Measurements from ENCODE around the gene FMO2.

DNA sequence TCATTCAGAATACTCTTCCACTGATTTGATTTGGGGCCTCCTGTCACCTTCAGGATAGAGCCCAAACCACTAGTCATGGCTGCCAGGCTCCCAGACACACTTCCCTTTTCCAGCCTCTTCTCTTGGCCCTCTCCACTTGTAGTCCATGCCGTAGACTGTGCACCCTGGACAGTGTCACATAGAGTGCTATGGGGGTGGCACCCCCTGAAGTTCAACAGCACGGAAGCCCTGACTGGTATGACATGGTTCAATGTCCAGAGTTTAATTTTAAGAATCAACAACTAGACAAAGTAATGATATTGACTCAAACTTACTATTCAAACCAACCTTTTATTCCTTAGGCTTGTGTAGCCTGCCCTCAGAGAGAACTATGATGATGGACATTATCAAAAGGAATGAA is 22.3 kb downstream of the FMO2 start:
- TF ChIP-seq EZH2phosphoT487 (IDR thresholded peaks at IDR 0.05; ENCODE audit: insufficient read depth, low read depth), result no peak
- TF ChIP-seq EZH2 (IDR thresholded peaks at IDR 0.05; ENCODE audit: insufficient read depth, poor library complexity, severe bottlenecking), result no peak

Data from GM23248 (cell line).